HL-60/S4 (cell line): ENCODE measurements around the gene B3GALT4.
"Not testable (repeated sequence)": the region's sequence is repeated elsewhere in the genome, so short reads cannot be mapped to it uniquely, and the experiment has no call there.

Source experiments
- in situ Hi-C: fragments of 300-500 bp; cut with MboI; formaldehyde crosslinking; loops from 2 replicates; pipeline ENCODE4 v1.14.3; 2022; ENCODE audit warnings: low sequenced_read_pairs

Gene B3GALT4

GRCh38 chr6:33276864-33277662 lies at the start of gene B3GALT4:
Gene B3GALT4, plus strand, starts transcription at chr6:33277123. Its CDS starts 297 bp downstream, at chr6:33277420.
- in situ Hi-C loops: no loop called here

- in situ Hi-C loops: no loop called here
These were observed 41.7 kb upstream of the B3GALT4 start for GRCh38 chr6:33235221-33235634.

- in situ Hi-C loops: no loop called here
These were observed 40.6 kb upstream of the B3GALT4 start for GRCh38 chr6:33236328-33236727.

GRCh38 chr6:33236852-33237251 lies 40.1 kb upstream of the B3GALT4 start:
- in situ Hi-C loops: no loop called here

GRCh38 chr6:33237741-33238140 lies 39.2 kb upstream of the B3GALT4 start:
- in situ Hi-C loops: no loop called here

GRCh38 chr6:33241968-33242367 lies 35.0 kb upstream of the B3GALT4 start:
- in situ Hi-C loops: loop anchor here (10.0 kb wide), 1 partner anchor 107 kb away; no protein-coding TSS in a partner anchor

- in situ Hi-C loops: loop anchor here (10.0 kb wide), 1 partner anchor 109 kb away; no protein-coding TSS in a partner anchor
These were observed 33.4 kb upstream of the B3GALT4 start for GRCh38 chr6:33243476-33243875.

GRCh38 chr6:33247977-33248642 lies 28.8 kb upstream of the B3GALT4 start:
- in situ Hi-C loops: loop anchor here (10.0 kb wide), 1 partner anchor 113 kb away; no protein-coding TSS in a partner anchor

GRCh38 chr6:33248643-33248931 lies 28.3 kb upstream of the B3GALT4 start:
- in situ Hi-C loops: loop anchor here (10.0 kb wide), 1 partner anchor 114 kb away; no protein-coding TSS in a partner anchor

GRCh38 chr6:33248932-33249731 lies 27.8 kb upstream of the B3GALT4 start:
- in situ Hi-C loops: loop anchor here (10.0 kb wide), 1 partner anchor 114 kb away; no protein-coding TSS in a partner anchor

- in situ Hi-C loops: loop anchor here (10.0 kb wide), 1 partner anchor 115 kb away; no protein-coding TSS in a partner anchor
These were observed 26.9 kb upstream of the B3GALT4 start for GRCh38 chr6:33249732-33250630.

- in situ Hi-C loops: no loop called here
These were observed 26.2 kb upstream of the B3GALT4 start for GRCh38 chr6:33250731-33251130.

- in situ Hi-C loops: no loop called here
These were observed 25.4 kb upstream of the B3GALT4 start for GRCh38 chr6:33251395-33252012.

GRCh38 chr6:33252759-33253158 lies 24.2 kb upstream of the B3GALT4 start:
- in situ Hi-C loops: no loop called here

GRCh38 chr6:33254591-33254990 lies 22.3 kb upstream of the B3GALT4 start:
- in situ Hi-C loops: no loop called here

- in situ Hi-C loops: no loop called here
These were observed 17.9 kb upstream of the B3GALT4 start for GRCh38 chr6:33259032-33259431.

- in situ Hi-C loops: not testable (repeated sequence)
These were observed 14.4 kb upstream of the B3GALT4 start for GRCh38 chr6:33262490-33262889.

GRCh38 chr6:33264015-33264414 lies 12.9 kb upstream of the B3GALT4 start:
- in situ Hi-C loops: no loop called here

- in situ Hi-C loops: no loop called here
These were observed 5.8 kb upstream of the B3GALT4 start for GRCh38 chr6:33271117-33271467.
